ENCODE measurements around the gene SFMBT2. TPM values are rescaled to one million over a fixed set of nuclear protein-coding genes. Genes with fewer than 3 reads are reported as not detected.

Gene SFMBT2
- total and polyA plus RNA-seq, 10 of the 15 experiments (the other 5 are each of a cell fraction or from before 2014, with no cell fraction given) = 2.8 to 29.6 (median 15.1) TPM

GRCh38 chr10:7333961-7334641 lies 76.7 kb downstream of the SFMBT2 start:
- Histone ChIP-seq H3K4me1 (ENCODE audit: control insufficient read depth, insufficient read depth, low read length) (peaks cover 9% of the 10 kb centered on the region), H3K36me3 (ENCODE audit: control insufficient read depth in 2 of 2, insufficient read depth in 2 of 2, low read length in 1 of 2) (peaks cover 14 to 18% of the 10 kb centered on the region in 2 experiments), H4K20me1 (ENCODE audit: control insufficient read depth, insufficient read depth) (peaks cover 4% of the 10 kb centered on the region; the same call in 1 of the 2 replicates), H3K27ac (ENCODE audit: control insufficient read depth, insufficient read depth) (no peak overlapping the region), H3K9me3 (replicated peaks; ENCODE audit: control insufficient read depth, insufficient read depth, low read length) (peaks cover 8% of the 10 kb centered on the region; the same call in 2 of the 3 replicates), H3K79me2 (ENCODE audit: control insufficient read depth, insufficient read depth, low read length) (peaks cover 56% of the 10 kb centered on the region), H3K4me3 (no peak overlapping the region), H3K4me2 (ENCODE audit: control insufficient read depth, insufficient read depth) (no peak overlapping the region), H2AFZ (ENCODE audit: control insufficient read depth, low read depth, low read length) (no peak overlapping the region), H3K27me3 (replicated peaks in 1 of 2; ENCODE audit: control insufficient read depth in 2 of 2, insufficient read depth in 2 of 2, low read length in 1 of 2) (no peaks in the 10 kb centered on the region), H3K9ac (ENCODE audit: control insufficient read depth, insufficient read depth, low read length) (no peak overlapping the region)
- ChIA-PET RAD21 (ENCODE audit: unreplicated experiment) (no interaction called here), CTCF (interaction anchor here (0.6 kb wide), 1 partner anchor 19 kb away, joined by 3 read pairs; no protein-coding TSS in a partner anchor), POLR2A (interaction anchor here (0.6 kb wide), 1 partner anchor 351 kb away, joined by 3 read pairs; no protein-coding TSS in a partner anchor), SMC1A (ENCODE audit: uncharacterized antibody, unreplicated experiment) (no interaction called here)
- no peak for FAIRE-seq
- no peak for DNase-seq (ENCODE audit: low read depth, low spot score)
- intact Hi-C loops (cut with micrococcal nuclease; ENCODE audit: unreplicated experiment) = no loop called here
- WGBS (ENCODE audit: insufficient coverage, insufficient replicate concordance, low lambda C conversion rate, missing lambda C conversion rate) = 99% methylated on average over 21 of the region's 21 CpGs
- in situ Hi-C loops (cut with MboI) = no loop called here
- ATAC-seq = no peak
- BruUV-seq (replicated peaks) = no TSS peak
- TF ChIP-seq JUND (IDR thresholded peaks at IDR 0.05; ENCODE audit: low read depth, low read length) (no peak), MTA2 (IDR thresholded peaks at IDR 0.05; ENCODE audit: low read depth) (no peak)

GRCh38 chr10:7329219-7329618 lies 81.6 kb downstream of the SFMBT2 start:
- peaks cover 25% of the 10 kb centered on the region for H3K9me3 ChIP-seq (replicated peaks; ENCODE audit: control insufficient read depth, insufficient read depth, low read length)
- no peak overlapping the region for H2AFZ ChIP-seq (ENCODE audit: control insufficient read depth, low read depth, low read length)
- H3K27ac ChIP-seq (ENCODE audit: control insufficient read depth, insufficient read depth) = no peak overlapping the region
- TF ChIP-seq WRNIP1 (IDR thresholded peaks at IDR 0.05; ENCODE audit: borderline replicate concordance, low read depth, low read length) = no peak
- no peak for TF ChIP-seq SMC3 (IDR thresholded peaks at IDR 0.05; ENCODE audit: borderline replicate concordance, low read length)
- TF ChIP-seq SIN3A (IDR thresholded peaks at IDR 0.05; ENCODE audit: low read depth, low read length) = no peak
- ATAC-seq = no peak
- no peak overlapping the region for H3K4me3 ChIP-seq
- CTCF ChIA-PET = no interaction called here
- peaks cover 12% of the 10 kb centered on the region in 2 experiments for H3K36me3 ChIP-seq (ENCODE audit: control insufficient read depth in 2 of 2, insufficient read depth in 2 of 2, low read length in 1 of 2)
- POLR2A ChIA-PET = no interaction called here
- RAD21 ChIA-PET (ENCODE audit: unreplicated experiment) = no interaction called here
- no peak overlapping the region for H3K9ac ChIP-seq (ENCODE audit: control insufficient read depth, insufficient read depth, low read length)
- SMC1A ChIA-PET (ENCODE audit: uncharacterized antibody, unreplicated experiment) = no interaction called here
- peaks cover 25% of the 10 kb centered on the region for H3K79me2 ChIP-seq (ENCODE audit: control insufficient read depth, insufficient read depth, low read length)
- in situ Hi-C loops (cut with MboI) (no loop called here), intact Hi-C loops (cut with micrococcal nuclease; ENCODE audit: unreplicated experiment) (no loop called here)
- no TSS peak for BruUV-seq (replicated peaks)
- H3K4me1 ChIP-seq (ENCODE audit: control insufficient read depth, insufficient read depth, low read length) = no peaks in the 10 kb centered on the region
- WGBS (ENCODE audit: insufficient coverage, insufficient replicate concordance, low lambda C conversion rate, missing lambda C conversion rate) = 95% methylated on average over 11 of the region's 11 CpGs
- no peak overlapping the region for H3K4me2 ChIP-seq (ENCODE audit: control insufficient read depth, insufficient read depth)
- no peaks in the 10 kb centered on the region for H3K27me3 ChIP-seq (replicated peaks in 1 of 2; ENCODE audit: control insufficient read depth in 2 of 2, insufficient read depth in 2 of 2, low read length in 1 of 2)
- no peak for FAIRE-seq
- H4K20me1 ChIP-seq (ENCODE audit: control insufficient read depth, insufficient read depth) = no peaks in the 10 kb centered on the region
- DNase-seq (ENCODE audit: low read depth, low spot score) = no peak
